HepG2 (cell line): ENCODE measurements around the gene NBEAL1. TPM values are rescaled to one million over a fixed set of nuclear protein-coding genes. Genes with fewer than 3 reads are reported as not detected.
A peak's percentile ranks its signal among the peaks of the same experiment; 100 is the strongest.

Experiments used
- CBX1 ChIP-seq: IDR thresholded peaks from one replicate; pipeline ENCODE4 v1.6.1; 2016; ENCODE audit warnings: antibody characterized with exemption, low read depth
- CENPT ChIP-seq: sonication (generic); formaldehyde crosslinking; IDR thresholded peaks from 2 replicates; pipeline ENCODE4 v1.8.0; 2022; ENCODE audit warnings: low read depth, mild to moderate bottlenecking, moderate library complexity, missing genetic modification reagents
- ERF ChIP-seq: IDR thresholded peaks from 2 replicates; pipeline ENCODE4 v1.6.1; 2018; ENCODE audit warnings: missing biosample characterization, missing genetic modification reagents
- FOXP4 ChIP-seq: sonication (generic); formaldehyde crosslinking; IDR thresholded peaks from 2 replicates; pipeline ENCODE4 v1.4.0; 2020; ENCODE audit warnings: missing genetic modification reagents
- JARID2 ChIP-seq: sonication (generic); formaldehyde crosslinking; IDR thresholded peaks from 2 replicates; pipeline ENCODE4 v1.8.1; 2023; ENCODE audit warnings: missing genetic modification reagents, inconsistent platforms; ENCODE audit not compliant: insufficient replicate concordance
- PPARG ChIP-seq: conservative IDR thresholded peaks from 2 replicates; pipeline ENCODE4 v1.6.1; 2016; ENCODE audit warnings: missing biosample characterization, missing genetic modification reagents
- PTBP1 ChIP-seq: fragments of 200-400 bp; formaldehyde crosslinking; IDR thresholded peaks from 2 replicates; pipeline ENCODE4 v1.6.1; 2018; ENCODE audit warnings: low read length, low read depth; ENCODE audit not compliant: poor library complexity, severe bottlenecking
- SMC3 ChIP-seq: IDR thresholded peaks from 2 replicates; pipeline ENCODE4 v1.6.1; 2011; ENCODE audit warnings: low read length, improper control_type of control experiment
- TAF15 ChIP-seq: fragments of 200-400 bp; formaldehyde crosslinking; IDR thresholded peaks from one replicate; pipeline ENCODE4 v1.6.1; 2018; ENCODE audit warnings: mild to moderate bottlenecking, low read depth, low read length; ENCODE audit not compliant: poor library complexity, severe bottlenecking
- THAP8 ChIP-seq: sonication (generic); formaldehyde crosslinking; IDR thresholded peaks from 2 replicates; pipeline ENCODE4 v1.5.1; 2020; ENCODE audit warnings: missing genetic modification reagents, mild to moderate bottlenecking, borderline replicate concordance
- ZFX ChIP-seq: sonication (generic); formaldehyde crosslinking; IDR thresholded peaks from 2 replicates; pipeline ENCODE4 v1.4.0; 2020; ENCODE audit warnings: mild to moderate bottlenecking, low read depth, missing genetic modification reagents, moderate library complexity
- ZNF17 ChIP-seq: sonication (generic); formaldehyde crosslinking; IDR thresholded peaks from 2 replicates; pipeline ENCODE4 v1.5.0; 2020; ENCODE audit warnings: mild to moderate bottlenecking, missing genetic modification reagents
- ZNF629 ChIP-seq: sonication (generic); formaldehyde crosslinking; conservative IDR thresholded peaks from 2 replicates; pipeline ENCODE4 v1.5.0; 2020; ENCODE audit warnings: missing genetic modification reagents
- polyA plus RNA-seq, 8 experiments: library from polyadenylated mRNA; depleted of rRNA in 3 of 8; stranded (reverse) in 7 of 8; unstranded in 1 of 8; fragments of >200 nt; fragmentation: Illumina TruSeq in 4 of 8; extraction: Trizol in 4 of 8; gene quantifications; 2 replicates each; pipeline versions ENCODE4 v1.2.1 to v1.2.3, GENCODE V29; 2011 to 2016; ENCODE audit warnings: low read depth in 4 of 8, missing spikeins in 1 of 8, mixed read lengths in 1 of 8; ENCODE audit not compliant: insufficient read depth in 1 of 8
- total RNA-seq, 5 experiments: library from RNA; depleted of rRNA; stranded (reverse); fragments of >200 nt; fragmentation: Illumina TruSeq; extraction: Trizol; gene quantifications; 2 replicates each; pipeline ENCODE4 v1.2.3, GENCODE V29; 2016; ENCODE audit warnings: low read depth in 1 of 5
- TF ChIP-seq, protein P1 (sequence below): IDR thresholded peaks from 2 replicates; pipeline ENCODE4 v1.6.1; 2016; ENCODE audit warnings: mild to moderate bottlenecking, missing biosample characterization, missing genetic modification reagents
- TF ChIP-seq, protein P2 (sequence below): sonication (generic); formaldehyde crosslinking; conservative IDR thresholded peaks from 2 replicates; pipeline ENCODE4 v1.4.0; 2020; ENCODE audit warnings: missing genetic modification reagents
- TF ChIP-seq, protein P3 (sequence below): sonication (generic); formaldehyde crosslinking; IDR thresholded peaks from 2 replicates; pipeline ENCODE4 v1.9.0; 2021; ENCODE audit warnings: missing genetic modification reagents, borderline replicate concordance
- TF ChIP-seq, protein P4 (sequence below): sonication (generic); formaldehyde crosslinking; IDR thresholded peaks from 2 replicates; pipeline ENCODE4 v1.9.0; 2021; ENCODE audit warnings: missing genetic modification reagents, borderline replicate concordance
- TF ChIP-seq, protein P5 (sequence below): sonication (generic); formaldehyde crosslinking; IDR thresholded peaks from 2 replicates; pipeline ENCODE4 v1.5.1; 2020; ENCODE audit warnings: missing genetic modification reagents, mild to moderate bottlenecking, borderline replicate concordance

NBEAL1 gene
- total and polyA plus RNA-seq, 2 of the 13 experiments (the other 11 are each of a cell fraction or from before 2014, with no cell fraction given), result 6.4 to 15.7 TPM

GRCh38 chr2:203040966-203041521 lies 26.4 kb downstream of the NBEAL1 start (continued):
- TF ChIP-seq FOXP4 (CRISPR knock-in tag), result peak; percentile 26; the same call in 1 of the 2 replicates
- no peak for TF ChIP-seq ZFX (CRISPR knock-in tag)
- 0 out of 2 replicates have a peak, but pooled peaks have one; percentile 16 for TF ChIP-seq PPARG (CRISPR knock-in tag)
- TF ChIP-seq, protein P1, sequence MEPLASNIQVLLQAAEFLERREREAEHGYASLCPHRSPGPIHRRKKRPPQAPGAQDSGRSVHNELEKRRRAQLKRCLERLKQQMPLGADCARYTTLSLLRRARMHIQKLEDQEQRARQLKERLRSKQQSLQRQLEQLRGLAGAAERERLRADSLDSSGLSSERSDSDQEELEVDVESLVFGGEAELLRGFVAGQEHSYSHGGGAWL (CRISPR knock-in tag), result no peak
- no peak for TF ChIP-seq TAF15
- no peak for TF ChIP-seq CENPT (CRISPR knock-in tag)
- TF ChIP-seq, protein P2, sequence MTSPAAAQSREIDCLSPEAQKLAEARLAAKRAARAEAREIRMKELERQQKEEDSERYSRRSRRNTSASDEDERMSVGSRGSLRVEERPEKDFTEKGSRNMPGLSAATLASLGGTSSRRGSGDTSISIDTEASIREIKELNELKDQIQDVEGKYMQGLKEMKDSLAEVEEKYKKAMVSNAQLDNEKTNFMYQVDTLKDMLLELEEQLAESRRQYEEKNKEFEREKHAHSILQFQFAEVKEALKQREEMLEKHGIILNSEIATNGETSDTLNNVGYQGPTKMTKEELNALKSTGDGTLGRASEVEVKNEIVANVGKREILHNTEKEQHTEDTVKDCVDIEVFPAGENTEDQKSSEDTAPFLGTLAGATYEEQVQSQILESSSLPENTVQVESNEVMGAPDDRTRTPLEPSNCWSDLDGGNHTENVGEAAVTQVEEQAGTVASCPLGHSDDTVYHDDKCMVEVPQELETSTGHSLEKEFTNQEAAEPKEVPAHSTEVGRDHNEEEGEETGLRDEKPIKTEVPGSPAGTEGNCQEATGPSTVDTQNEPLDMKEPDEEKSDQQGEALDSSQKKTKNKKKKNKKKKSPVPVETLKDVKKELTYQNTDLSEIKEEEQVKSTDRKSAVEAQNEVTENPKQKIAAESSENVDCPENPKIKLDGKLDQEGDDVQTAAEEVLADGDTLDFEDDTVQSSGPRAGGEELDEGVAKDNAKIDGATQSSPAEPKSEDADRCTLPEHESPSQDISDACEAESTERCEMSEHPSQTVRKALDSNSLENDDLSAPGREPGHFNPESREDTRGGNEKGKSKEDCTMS (CRISPR knock-in tag), result no peak
- no peak for TF ChIP-seq ZNF17
- no peak for TF ChIP-seq THAP8
- no peak for TF ChIP-seq SMC3
- no peak for TF ChIP-seq JARID2 (CRISPR knock-in tag)
- TF ChIP-seq, protein P3, sequence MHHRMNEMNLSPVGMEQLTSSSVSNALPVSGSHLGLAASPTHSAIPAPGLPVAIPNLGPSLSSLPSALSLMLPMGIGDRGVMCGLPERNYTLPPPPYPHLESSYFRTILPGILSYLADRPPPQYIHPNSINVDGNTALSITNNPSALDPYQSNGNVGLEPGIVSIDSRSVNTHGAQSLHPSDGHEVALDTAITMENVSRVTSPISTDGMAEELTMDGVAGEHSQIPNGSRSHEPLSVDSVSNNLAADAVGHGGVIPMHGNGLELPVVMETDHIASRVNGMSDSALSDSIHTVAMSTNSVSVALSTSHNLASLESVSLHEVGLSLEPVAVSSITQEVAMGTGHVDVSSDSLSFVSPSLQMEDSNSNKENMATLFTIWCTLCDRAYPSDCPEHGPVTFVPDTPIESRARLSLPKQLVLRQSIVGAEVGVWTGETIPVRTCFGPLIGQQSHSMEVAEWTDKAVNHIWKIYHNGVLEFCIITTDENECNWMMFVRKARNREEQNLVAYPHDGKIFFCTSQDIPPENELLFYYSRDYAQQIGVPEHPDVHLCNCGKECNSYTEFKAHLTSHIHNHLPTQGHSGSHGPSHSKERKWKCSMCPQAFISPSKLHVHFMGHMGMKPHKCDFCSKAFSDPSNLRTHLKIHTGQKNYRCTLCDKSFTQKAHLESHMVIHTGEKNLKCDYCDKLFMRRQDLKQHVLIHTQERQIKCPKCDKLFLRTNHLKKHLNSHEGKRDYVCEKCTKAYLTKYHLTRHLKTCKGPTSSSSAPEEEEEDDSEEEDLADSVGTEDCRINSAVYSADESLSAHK, result no peak
- peak; percentile 18; the same call in 1 of the 2 replicates for TF ChIP-seq ZNF629 (CRISPR knock-in tag)
- TF ChIP-seq, protein P4, sequence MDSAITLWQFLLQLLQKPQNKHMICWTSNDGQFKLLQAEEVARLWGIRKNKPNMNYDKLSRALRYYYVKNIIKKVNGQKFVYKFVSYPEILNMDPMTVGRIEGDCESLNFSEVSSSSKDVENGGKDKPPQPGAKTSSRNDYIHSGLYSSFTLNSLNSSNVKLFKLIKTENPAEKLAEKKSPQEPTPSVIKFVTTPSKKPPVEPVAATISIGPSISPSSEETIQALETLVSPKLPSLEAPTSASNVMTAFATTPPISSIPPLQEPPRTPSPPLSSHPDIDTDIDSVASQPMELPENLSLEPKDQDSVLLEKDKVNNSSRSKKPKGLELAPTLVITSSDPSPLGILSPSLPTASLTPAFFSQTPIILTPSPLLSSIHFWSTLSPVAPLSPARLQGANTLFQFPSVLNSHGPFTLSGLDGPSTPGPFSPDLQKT, result no peak
- no peak for TF ChIP-seq PTBP1
- TF ChIP-seq, protein P5, sequence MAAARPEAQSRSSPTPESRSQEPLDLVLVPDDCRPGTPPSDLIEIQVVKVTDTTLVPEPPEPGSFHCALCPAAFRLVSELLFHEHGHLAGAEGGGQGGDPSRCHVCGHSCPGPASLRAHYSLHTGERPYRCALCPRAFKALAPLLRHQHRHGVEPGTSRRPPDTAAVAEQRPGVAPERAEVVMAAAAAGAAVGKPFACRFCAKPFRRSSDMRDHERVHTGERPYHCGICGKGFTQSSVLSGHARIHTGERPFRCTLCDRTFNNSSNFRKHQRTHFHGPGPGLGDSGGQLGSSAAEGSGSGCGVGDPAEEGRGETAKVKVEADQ (CRISPR knock-in tag), result 0 out of 2 replicates have a peak, but pooled peaks have one; percentile 24
- TF ChIP-seq CBX1, result no peak
- peak; percentile 37; the same call in 1 of the 2 replicates for TF ChIP-seq ERF (CRISPR knock-in tag)
